Neural cell (in vitro differentiated cells): ENCODE measurements around the gene CCDC152. TPM values are rescaled to one million over a fixed set of nuclear protein-coding genes. Genes with fewer than 3 reads are reported as not detected.

Experiments used
- H2AFZ ChIP-seq: fragments of 200-600, 300-800 bp; sonication (generic), shearing (Covaris generic); 2 replicates; pipeline ENCODE4 v1.6.0; 2014; ENCODE audit warnings: low read depth, mild to moderate bottlenecking, antibody characterized with exemption, low read length, moderate library complexity
- H3F3A ChIP-seq: fragments of 200-600 bp; shearing (Covaris generic); 2 replicates; pipeline ENCODE4 v1.6.1; 2016; ENCODE audit warnings: mild to moderate bottlenecking, moderate library complexity, mixed read lengths, antibody characterized with exemption, low read length; ENCODE audit not compliant: insufficient read depth, poor library complexity, severe bottlenecking
- H3K27ac ChIP-seq: fragments of 200-600, 300-800 bp; sonication (generic), shearing (Covaris generic); 2 replicates; pipeline ENCODE4 v1.5.1; 2014; ENCODE audit warnings: mild to moderate bottlenecking, low read length, moderate library complexity
- H3K27me3 ChIP-seq: fragments of 300-800, 200-600 bp; sonication (generic), shearing (Covaris generic); 2 replicates; pipeline ENCODE4 v1.6.0; 2014; ENCODE audit warnings: mild to moderate bottlenecking, low read depth, low read length, moderate library complexity; ENCODE audit not compliant: insufficient read depth
- H3K36me3 ChIP-seq: fragments of 300-800, 200-600 bp; sonication (generic), shearing (Covaris generic); 2 replicates; pipeline ENCODE4 v1.5.1; 2014; ENCODE audit warnings: mild to moderate bottlenecking, antibody characterized with exemption, low read length, moderate library complexity; ENCODE audit not compliant: insufficient read depth
- H3K4me2 ChIP-seq: fragments of 300-800, 200-600 bp; sonication (generic), shearing (Covaris generic); 2 replicates; pipeline ENCODE4 v1.6.0; 2014; ENCODE audit warnings: mild to moderate bottlenecking, low read length
- H3K4me3 ChIP-seq: fragments of 300-800, 200-600 bp; sonication (generic), shearing (Covaris generic); 2 replicates; pipeline ENCODE4 v1.5.1; 2014; ENCODE audit warnings: mild to moderate bottlenecking, low read length, moderate library complexity
- H3K79me2 ChIP-seq: fragments of 200-600 bp; shearing (Covaris generic); replicated peaks from 2 replicates; pipeline ENCODE4 v1.6.0; 2014; ENCODE audit warnings: mild to moderate bottlenecking, low read length, moderate library complexity; ENCODE audit not compliant: insufficient read depth
- H3K9ac ChIP-seq: fragments of 300-800, 200-600 bp; sonication (generic), shearing (Covaris generic); 2 replicates; pipeline ENCODE4 v1.6.1; 2016; ENCODE audit warnings: mild to moderate bottlenecking, low read length, mixed read lengths
- H3K9me2 ChIP-seq: fragments of 200-600 bp; shearing (Covaris generic); 2 replicates; pipeline ENCODE4 v1.6.1; 2016; ENCODE audit warnings: mild to moderate bottlenecking, low read length, mixed read lengths; ENCODE audit not compliant: insufficient read depth
- H3K9me3 ChIP-seq: fragments of 200-600, 300-800 bp; sonication (generic), shearing (Covaris generic); 2 replicates; pipeline ENCODE4 v1.6.1; 2016; ENCODE audit warnings: mild to moderate bottlenecking, mixed run types, low read length, moderate library complexity, mixed read lengths
- H4K20me1 ChIP-seq: fragments of 200-600 bp; shearing (Covaris generic); 2 replicates; pipeline ENCODE4 v1.6.1; 2016; ENCODE audit warnings: mild to moderate bottlenecking, mixed run types; ENCODE audit not compliant: insufficient read depth
- CTCF ChIP-seq: fragments of 450-650 bp; IDR thresholded peaks from 2 replicates; pipeline ENCODE4 v1.5.1; 2014; ENCODE audit warnings: antibody characterized with exemption, mild to moderate bottlenecking, moderate library complexity; ENCODE audit not compliant: poor library complexity, severe bottlenecking
- EP300 ChIP-seq: fragments of 450-650 bp; conservative IDR thresholded peaks from 2 replicates; pipeline ENCODE4 v1.6.1; 2014; ENCODE audit warnings: antibody characterized with exemption, mild to moderate bottlenecking, moderate library complexity; ENCODE audit not compliant: poor library complexity, severe bottlenecking
- EZH2 ChIP-seq: fragments of 200-600, 300-800 bp; shearing (Covaris generic), sonication (generic); IDR thresholded peaks from 2 replicates; pipeline ENCODE4 v1.6.1; 2014; ENCODE audit warnings: antibody characterized with exemption, low read length, borderline replicate concordance, mild to moderate bottlenecking; ENCODE audit not compliant: insufficient read depth, poor library complexity, severe bottlenecking
- MXI1 ChIP-seq: fragments of 450-650 bp; conservative IDR thresholded peaks from 2 replicates; pipeline ENCODE4 v1.6.1; 2014; ENCODE audit warnings: antibody characterized with exemption, mild to moderate bottlenecking; ENCODE audit not compliant: poor library complexity, severe bottlenecking
- POLR2AphosphoS5 ChIP-seq: IDR thresholded peaks from 2 replicates; pipeline ENCODE4 v1.6.1; 2012
- RAD21 ChIP-seq: fragments of 450-650 bp; conservative IDR thresholded peaks from 2 replicates; pipeline ENCODE4 v1.6.1; 2014; ENCODE audit warnings: antibody characterized with exemption, mild to moderate bottlenecking, moderate library complexity
- REST ChIP-seq: IDR thresholded peaks from 2 replicates; pipeline ENCODE4 v1.6.1; 2012; ENCODE audit warnings: borderline replicate concordance
- SMC3 ChIP-seq: fragments of 450-650 bp; conservative IDR thresholded peaks from 2 replicates; pipeline ENCODE4 v1.6.1; 2014; ENCODE audit warnings: antibody characterized with exemption, mild to moderate bottlenecking, moderate library complexity; ENCODE audit not compliant: poor library complexity
- TAF1 ChIP-seq: IDR thresholded peaks from 2 replicates; pipeline ENCODE4 v1.6.1; 2012; ENCODE audit warnings: low read depth
- polyA plus RNA-seq: library from polyadenylated mRNA; depleted of rRNA; stranded (reverse); fragments of >200 nt; gene quantifications from 2 replicates; pipeline ENCODE4 v1.2.3, GENCODE V29; 2014

Gene CCDC152
- polyA plus RNA-seq, 1 donor from 2014 or later, result 0.87 TPM

- TF ChIP-seq EZH2 (no peak), RAD21 (no peak), TAF1 (no peak), POLR2AphosphoS5 (no peak), CTCF (no peak), MXI1 (no peak), EP300 (no peak), REST (no peak), SMC3 (no peak)
- H3K9ac ChIP-seq, result no peak overlapping the region
- no peaks in the 10 kb centered on the region for H3K9me2 ChIP-seq
- no peaks in the 10 kb centered on the region for H3K27me3 ChIP-seq
- H3K79me2 ChIP-seq, result no peaks in the 10 kb centered on the region
- H3F3A ChIP-seq, result no peaks in the 10 kb centered on the region
- H2AFZ ChIP-seq, result no peak overlapping the region
- no peak overlapping the region for H3K4me2 ChIP-seq
- no peaks in the 10 kb centered on the region for H3K36me3 ChIP-seq
- no peak overlapping the region for H3K4me3 ChIP-seq
- no peaks in the 10 kb centered on the region for H4K20me1 ChIP-seq
- H3K9me3 ChIP-seq, result no peaks in the 10 kb centered on the region
- H3K27ac ChIP-seq, result no peak overlapping the region
Observed at GRCh38 chr5:42718591-42718990, 38.0 kb upstream of the CCDC152 start.

- Histone ChIP-seq H2AFZ (no peak overlapping the region), H3K9me2 (no peaks in the 10 kb centered on the region), H3F3A (no peaks in the 10 kb centered on the region), H3K9me3 (no peaks in the 10 kb centered on the region), H3K9ac (no peak overlapping the region), H3K79me2 (no peaks in the 10 kb centered on the region), H3K36me3 (no peaks in the 10 kb centered on the region), H4K20me1 (no peaks in the 10 kb centered on the region), H3K27me3 (no peaks in the 10 kb centered on the region), H3K4me2 (no peak overlapping the region), H3K27ac (no peak overlapping the region), H3K4me3 (no peak overlapping the region)
- no peak for TF ChIP-seq REST
- no peak for TF ChIP-seq MXI1
- TF ChIP-seq TAF1, result no peak
- no peak for TF ChIP-seq POLR2AphosphoS5
- no peak for TF ChIP-seq SMC3
- no peak for TF ChIP-seq EP300
- TF ChIP-seq EZH2, result no peak
- no peak for TF ChIP-seq CTCF
- TF ChIP-seq RAD21, result no peak
Observed at GRCh38 chr5:42719034-42719433, 37.6 kb upstream of the CCDC152 start.
